Measurements from ENCODE around the gene ELAVL3. TPM values are rescaled to one million over a fixed set of nuclear protein-coding genes. Genes with fewer than 3 reads are reported as not detected.
"Not testable (repeated sequence)": the region's sequence is repeated elsewhere in the genome, so short reads cannot be mapped to it uniquely, and the experiment has no call there.

Gene ELAVL3
- total and polyA plus RNA-seq, 2 of the 4 experiments (the other 2 are of a cell fraction): not detected

GRCh38 chr19:11460207-11460606, 20.6 kb downstream of the ELAVL3 start:
- Histone ChIP-seq H2BK5ac (ENCODE audit: low read depth, low read length, poor library complexity, severe bottlenecking) (no peak overlapping the region), H3K27me3 (ENCODE audit: control insufficient read depth, insufficient read depth, low read length) (no peaks in the 10 kb centered on the region; the same call in 1 of the 2 replicates), H3K56ac (ENCODE audit: extremely low read depth, insufficient read depth, low read length) (no peak overlapping the region), H2BK20ac (ENCODE audit: low read depth, low read length) (no peak overlapping the region), H3K14ac (replicated peaks; ENCODE audit: low read depth, low read length) (no peak overlapping the region), H4K8ac (ENCODE audit: low read depth in 2 of 2, low read length in 2 of 2) (no peak overlapping the region), H3K9me3 (ENCODE audit: control insufficient read depth, insufficient read depth, low read length) (no peaks in the 10 kb centered on the region), H3K79me1 (ENCODE audit: low read depth in 1 of 2, low read length in 2 of 2) (no peaks in the 10 kb centered on the region), H2BK15ac (ENCODE audit: low read depth, low read length) (no peak overlapping the region), H3K18ac (ENCODE audit: low read depth, low read length) (no peak overlapping the region), H3K36me3 (ENCODE audit: control insufficient read depth, insufficient read depth, low read length) (no peaks in the 10 kb centered on the region), H3K4ac (ENCODE audit: low read depth, low read length) (no peak overlapping the region), H3K9me1 (ENCODE audit: insufficient read depth, low read length) (peaks cover 9% of the 10 kb centered on the region), H2AK9ac (replicated peaks; ENCODE audit: low read depth, low read length, poor library complexity) (no peak overlapping the region), H2BK120ac (ENCODE audit: low read depth, low read length) (no peak overlapping the region), H3K23ac (ENCODE audit: low read depth, low read length) (no peak overlapping the region), H2AFZ (replicated peaks; ENCODE audit: low read length, poor library complexity) (no peak overlapping the region), H3K4me2 (ENCODE audit: low read depth, low read length) (no peak overlapping the region), H3K9ac (ENCODE audit: low read depth, low read length) (no peak overlapping the region), H2AK5ac (ENCODE audit: low read depth, low read length) (no peak overlapping the region), H4K20me1 (ENCODE audit: insufficient read depth, low read length) (peaks cover 8% of the 10 kb centered on the region; the same call in 1 of the 2 replicates), H3K4me1 (ENCODE audit: control insufficient read depth, insufficient read depth, low read length) (no peaks in the 10 kb centered on the region), H3K27ac (ENCODE audit: insufficient read depth, low read length) (no peak overlapping the region), H3K4me3 (ENCODE audit: insufficient read depth, low read depth, low read length) (no peak overlapping the region), H4K5ac (ENCODE audit: low read depth, low read length) (no peak overlapping the region), H4K91ac (ENCODE audit: insufficient read depth, low read depth, low read length) (no peak overlapping the region)
- ChIA-PET CTCF (no interaction called here), POLR2A (ENCODE audit: unreplicated experiment) (no interaction called here)
- 75% methylated on average over 2 of the region's 4 CpGs; no CpG with 5 or more reads in 1 of the 2 experiments for WGBS, 2 experiments (ENCODE audit: extremely low coverage in 2 of 2, insufficient read length in 1 of 2)
- DNase-seq: no peak
- no TSS peak for BruUV-seq (replicated peaks)
- no peak for ATAC-seq (ENCODE audit: low read depth)
- intact Hi-C loops (cut with micrococcal nuclease) (no loop called here), dilution Hi-C loops (cut with HindIII; ENCODE audit: low sequenced_read_pairs, unreplicated experiment) (no loop called here), in situ Hi-C loops (cut with MboI; ENCODE audit: low sequenced_read_pairs) (no loop called here)
- TF ChIP-seq, protein P1, sequence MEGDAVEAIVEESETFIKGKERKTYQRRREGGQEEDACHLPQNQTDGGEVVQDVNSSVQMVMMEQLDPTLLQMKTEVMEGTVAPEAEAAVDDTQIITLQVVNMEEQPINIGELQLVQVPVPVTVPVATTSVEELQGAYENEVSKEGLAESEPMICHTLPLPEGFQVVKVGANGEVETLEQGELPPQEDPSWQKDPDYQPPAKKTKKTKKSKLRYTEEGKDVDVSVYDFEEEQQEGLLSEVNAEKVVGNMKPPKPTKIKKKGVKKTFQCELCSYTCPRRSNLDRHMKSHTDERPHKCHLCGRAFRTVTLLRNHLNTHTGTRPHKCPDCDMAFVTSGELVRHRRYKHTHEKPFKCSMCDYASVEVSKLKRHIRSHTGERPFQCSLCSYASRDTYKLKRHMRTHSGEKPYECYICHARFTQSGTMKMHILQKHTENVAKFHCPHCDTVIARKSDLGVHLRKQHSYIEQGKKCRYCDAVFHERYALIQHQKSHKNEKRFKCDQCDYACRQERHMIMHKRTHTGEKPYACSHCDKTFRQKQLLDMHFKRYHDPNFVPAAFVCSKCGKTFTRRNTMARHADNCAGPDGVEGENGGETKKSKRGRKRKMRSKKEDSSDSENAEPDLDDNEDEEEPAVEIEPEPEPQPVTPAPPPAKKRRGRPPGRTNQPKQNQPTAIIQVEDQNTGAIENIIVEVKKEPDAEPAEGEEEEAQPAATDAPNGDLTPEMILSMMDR (conservative IDR thresholded peaks at IDR 0.05; ENCODE audit: low read depth, low read length): peak; percentile 17; the same call in 1 of the 2 replicates
- no peak for TF ChIP-seq CEBPB (IDR thresholded peaks at IDR 0.05; ENCODE audit: low read depth, low read length)

DNA sequence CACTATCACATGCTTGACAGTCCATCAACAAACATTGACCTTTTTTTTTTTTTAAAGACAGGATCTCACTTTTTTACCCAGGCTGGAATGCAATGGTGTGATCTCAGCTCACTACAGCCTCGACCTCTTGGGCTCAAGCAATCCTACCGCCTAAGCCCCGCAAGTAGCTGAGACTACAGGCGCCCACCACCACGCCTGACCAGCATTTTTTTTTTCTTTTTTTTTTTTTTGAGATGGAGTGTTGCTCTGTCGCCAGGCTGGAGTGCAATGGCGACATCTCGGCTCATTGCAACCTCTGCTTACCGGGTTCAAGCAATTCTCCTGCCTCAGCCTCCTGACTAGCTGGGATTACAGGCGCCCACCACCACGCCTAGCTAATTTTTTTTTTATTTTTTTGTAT, 21.9 kb downstream of the ELAVL3 start:
- intact Hi-C loops (cut with micrococcal nuclease); H3K14ac ChIP-seq (replicated peaks; ENCODE audit: low read depth, low read length); H2BK20ac ChIP-seq (ENCODE audit: low read depth, low read length); H2AFZ ChIP-seq (replicated peaks; ENCODE audit: low read length, poor library complexity); H3K4me3 ChIP-seq (ENCODE audit: insufficient read depth, low read depth, low read length); H2BK5ac ChIP-seq (ENCODE audit: low read depth, low read length, poor library complexity, severe bottlenecking); H3K36me3 ChIP-seq (ENCODE audit: control insufficient read depth, insufficient read depth, low read length); H3K9me3 ChIP-seq (ENCODE audit: control insufficient read depth, insufficient read depth, low read length); POLR2A ChIA-PET (ENCODE audit: unreplicated experiment); H2BK120ac ChIP-seq (ENCODE audit: low read depth, low read length); H3K27me3 ChIP-seq (ENCODE audit: control insufficient read depth, insufficient read depth, low read length); H4K20me1 ChIP-seq (ENCODE audit: insufficient read depth, low read length); H3K27ac ChIP-seq (ENCODE audit: insufficient read depth, low read length); in situ Hi-C loops (cut with MboI; ENCODE audit: low sequenced_read_pairs); H3K9me1 ChIP-seq (ENCODE audit: insufficient read depth, low read length); H4K5ac ChIP-seq (ENCODE audit: low read depth, low read length); H3K18ac ChIP-seq (ENCODE audit: low read depth, low read length); H2AK9ac ChIP-seq (replicated peaks; ENCODE audit: low read depth, low read length, poor library complexity); H3K9ac ChIP-seq (ENCODE audit: low read depth, low read length); dilution Hi-C loops (cut with HindIII; ENCODE audit: low sequenced_read_pairs, unreplicated experiment); H3K4me2 ChIP-seq (ENCODE audit: low read depth, low read length); H4K8ac ChIP-seq (ENCODE audit: low read depth in 2 of 2, low read length in 2 of 2); DNase-seq; ATAC-seq (ENCODE audit: low read depth); H3K56ac ChIP-seq (ENCODE audit: extremely low read depth, insufficient read depth, low read length); H2AK5ac ChIP-seq (ENCODE audit: low read depth, low read length); H3K79me1 ChIP-seq (ENCODE audit: low read depth in 1 of 2, low read length in 2 of 2); H3K4ac ChIP-seq (ENCODE audit: low read depth, low read length); BruUV-seq (replicated peaks); H2BK15ac ChIP-seq (ENCODE audit: low read depth, low read length); H3K4me1 ChIP-seq (ENCODE audit: control insufficient read depth, insufficient read depth, low read length); H4K91ac ChIP-seq (ENCODE audit: insufficient read depth, low read depth, low read length); H3K23ac ChIP-seq (ENCODE audit: low read depth, low read length): not testable (repeated sequence)
- no CpG with 5 or more reads among the region's 11 CpGs for WGBS, 2 experiments (ENCODE audit: extremely low coverage in 2 of 2, insufficient read length in 1 of 2)
- CTCF ChIA-PET: interaction anchor here (0.6 kb wide), 1 partner anchor 19 kb away, joined by 3 read pairs; no protein-coding TSS in a partner anchor
